Caco-2 (cell line): ENCODE results near the gene SNRPF. TPM values are rescaled to one million over a fixed set of nuclear protein-coding genes. Genes with fewer than 3 reads are reported as not detected.

Experiments used
- BruUV-seq: library from RNA; stranded (reverse); fragments of 400-500 nt; replicated peaks from 2 replicates; lab custom pipeline; 2021; lab: Mats Ljungman, UMichigan
- CTCF ChIA-PET: fragments of 300-600 bp; sonication (Branson Sonifier 250); formaldehyde crosslinking; loops from one replicate; lab custom pipeline; 2022; ENCODE audit warnings: antibody characterized with exemption; lab: Charles Lee
- POLR2A ChIA-PET: fragments of 300-600 bp; sonication (Branson Sonifier 250); formaldehyde crosslinking; loops from one replicate; lab custom pipeline; 2022; ENCODE audit warnings: antibody characterized with exemption; lab: Charles Lee
- DNase-seq, 2 experiments: peaks; one replicate each; pipeline versions ENCODE4 v3.0.0 to v3.0.0-alpha.2; 2020 to 2022
- H3K27me3 ChIP-seq: replicated peaks from 2 replicates; pipeline ENCODE4 v1.6.0; 2011; ENCODE audit warnings: low read length; ENCODE audit not compliant: control insufficient read depth, insufficient read depth
- H3K36me3 ChIP-seq: 2 replicates; pipeline ENCODE4 v1.5.1; 2011; ENCODE audit warnings: low read length; ENCODE audit not compliant: control insufficient read depth, insufficient read depth
- H3K4me1 ChIP-seq: fragments of 250-450 bp; sonication (Bioruptor Pico); 2 replicates; pipeline ENCODE4 v1.5.1; 2020; ENCODE audit warnings: mild to moderate bottlenecking
- H3K4me3 ChIP-seq: 2 replicates; pipeline ENCODE4 v1.5.1; 2011; ENCODE audit warnings: low read depth, mild to moderate bottlenecking, control low read depth, low read length
- H3K9me3 ChIP-seq: fragments of 250-450 bp; sonication (Bioruptor Pico); 2 replicates; pipeline ENCODE4 v1.5.1; 2020; ENCODE audit warnings: mild to moderate bottlenecking, moderate library complexity
- H3K27ac Mint-ChIP-seq: one replicate; pipeline ENCODE4 v1.8.0; 2022; ENCODE audit warnings: mixed read lengths; ENCODE audit not compliant: unreplicated experiment
- H3K27me3 Mint-ChIP-seq: one replicate; pipeline ENCODE4 v1.8.0; 2022; ENCODE audit warnings: mixed read lengths; ENCODE audit not compliant: insufficient read depth, unreplicated experiment
- H3K36me3 Mint-ChIP-seq: one replicate; pipeline ENCODE4 v1.8.0; 2022; ENCODE audit warnings: mild to moderate bottlenecking, mixed read lengths; ENCODE audit not compliant: insufficient read depth, unreplicated experiment
- H3K4me1 Mint-ChIP-seq: one replicate; pipeline ENCODE4 v1.8.0; 2022; ENCODE audit warnings: low read depth, mixed read lengths; ENCODE audit not compliant: unreplicated experiment
- H3K4me3 Mint-ChIP-seq: one replicate; pipeline ENCODE4 v1.8.0; 2022; ENCODE audit warnings: mild to moderate bottlenecking, moderate library complexity, mixed read lengths; ENCODE audit not compliant: unreplicated experiment
- H3K9me3 Mint-ChIP-seq: one replicate; pipeline ENCODE4 v1.8.0; 2022; ENCODE audit warnings: mixed read lengths; ENCODE audit not compliant: unreplicated experiment
- intact Hi-C: fragments of 100-400 bp; cut with micrococcal nuclease; formaldehyde crosslinking; loops from one replicate; pipeline ENCODE4 v1.10.0; 2022; ENCODE audit not compliant: unreplicated experiment
- total RNA-seq: library from RNA; stranded (reverse); gene quantifications from 2 replicates; pipeline ENCODE4 v1.2.3, GENCODE V29; 2022
- TF ChIP-seq, protein P1 (sequence below), 2 experiments: fragments of 200-600 bp in 1 of 2; IDR thresholded peaks; 1 replicate in 1 of 2; 2 replicates in 1 of 2; pipeline versions ENCODE4 v1.5.1 to v1.8.0; 2011 to 2022; ENCODE audit warnings: antibody characterized with exemption in 1 of 2, control low read depth in 1 of 2, inconsistent platforms in 1 of 2, low read depth in 1 of 2, low read length in 1 of 2, mild to moderate bottlenecking in 1 of 2, moderate library complexity in 1 of 2; ENCODE audit not compliant: insufficient read depth in 1 of 2, severe bottlenecking in 1 of 2, unreplicated experiment in 1 of 2

The SNRPF gene
- total RNA-seq, 1 experiment from 2014 or later, result 48.0 TPM

DNA sequence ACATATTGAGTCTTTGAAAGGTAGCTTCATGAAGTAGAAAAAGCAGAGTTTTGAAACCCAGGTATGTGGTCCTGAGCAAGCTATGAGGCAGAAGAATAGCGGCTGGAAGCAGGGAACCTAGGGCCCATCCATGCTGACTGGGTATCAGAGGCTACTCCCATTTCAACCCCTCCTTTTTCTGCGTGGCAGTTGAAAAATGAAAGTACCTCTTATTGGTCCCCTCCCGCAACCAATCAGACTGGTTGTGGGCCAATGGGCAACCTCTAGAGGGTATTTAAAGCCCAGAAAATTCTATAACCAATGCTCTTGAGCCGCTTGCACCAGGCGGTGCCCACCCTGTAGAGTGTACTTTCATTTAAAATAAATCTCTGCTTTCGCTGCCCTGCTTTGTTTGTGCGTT lies 1.6 kb upstream of the SNRPF start:
- intact Hi-C loops, result no loop called here
- Histone ChIP-seq H3K4me3 (no peak overlapping the region), H3K36me3 (no peaks in the 10 kb centered on the region; the same call in none of the 2 replicates), H3K9me3 (no peaks in the 10 kb centered on the region), H3K27me3 (no peaks in the 10 kb centered on the region), H3K4me1 (no peaks in the 10 kb centered on the region)
- no TSS peak for BruUV-seq
- TF ChIP-seq, protein P1, sequence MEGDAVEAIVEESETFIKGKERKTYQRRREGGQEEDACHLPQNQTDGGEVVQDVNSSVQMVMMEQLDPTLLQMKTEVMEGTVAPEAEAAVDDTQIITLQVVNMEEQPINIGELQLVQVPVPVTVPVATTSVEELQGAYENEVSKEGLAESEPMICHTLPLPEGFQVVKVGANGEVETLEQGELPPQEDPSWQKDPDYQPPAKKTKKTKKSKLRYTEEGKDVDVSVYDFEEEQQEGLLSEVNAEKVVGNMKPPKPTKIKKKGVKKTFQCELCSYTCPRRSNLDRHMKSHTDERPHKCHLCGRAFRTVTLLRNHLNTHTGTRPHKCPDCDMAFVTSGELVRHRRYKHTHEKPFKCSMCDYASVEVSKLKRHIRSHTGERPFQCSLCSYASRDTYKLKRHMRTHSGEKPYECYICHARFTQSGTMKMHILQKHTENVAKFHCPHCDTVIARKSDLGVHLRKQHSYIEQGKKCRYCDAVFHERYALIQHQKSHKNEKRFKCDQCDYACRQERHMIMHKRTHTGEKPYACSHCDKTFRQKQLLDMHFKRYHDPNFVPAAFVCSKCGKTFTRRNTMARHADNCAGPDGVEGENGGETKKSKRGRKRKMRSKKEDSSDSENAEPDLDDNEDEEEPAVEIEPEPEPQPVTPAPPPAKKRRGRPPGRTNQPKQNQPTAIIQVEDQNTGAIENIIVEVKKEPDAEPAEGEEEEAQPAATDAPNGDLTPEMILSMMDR (IDR thresholded peaks at IDR 0.05; ENCODE audit: insufficient read depth in 1 of 2, low read depth in 1 of 2, low read length in 1 of 2, severe bottlenecking in 1 of 2, unreplicated experiment in 1 of 2), result no peak
- no peak for DNase-seq
- Mint-ChIP-seq H3K36me3 (peaks cover 18% of the 10 kb centered on the region), H3K9me3 (no peaks in the 10 kb centered on the region), H3K27ac (no peak overlapping the region), H3K27me3 (no peaks in the 10 kb centered on the region), H3K4me1 (peaks cover 6% of the 10 kb centered on the region), H3K4me3 (no peak overlapping the region)
- CTCF ChIA-PET, result interaction anchor here (0.6 kb wide), 1 partner anchor 9 kb away, joined by 4 read pairs; no protein-coding TSS in a partner anchor
- POLR2A ChIA-PET, result interaction anchor here (0.6 kb wide), 1 partner anchor 68 kb away, joined by 3 read pairs; no protein-coding TSS in a partner anchor

DNA sequence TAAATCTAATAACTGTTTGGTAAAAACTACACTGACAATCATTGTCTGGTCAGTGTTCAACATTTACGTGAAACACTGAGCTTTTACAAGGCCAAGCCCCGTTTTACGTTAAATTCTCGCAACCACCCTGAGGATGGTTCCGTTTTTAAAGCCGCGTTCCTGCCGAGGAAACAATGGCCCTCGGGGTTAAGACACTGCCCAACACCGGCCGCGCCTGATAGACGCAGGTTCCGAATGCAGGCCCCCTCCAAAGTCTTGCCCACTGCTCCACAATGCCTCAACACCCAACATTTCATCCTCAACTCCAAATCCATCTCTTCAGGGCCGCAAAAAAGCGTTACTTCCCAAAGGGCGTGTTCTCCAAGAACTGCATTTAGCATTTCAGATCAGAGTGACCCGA lies 953 bp upstream of the SNRPF start:
- no peak overlapping the region for H3K4me3 Mint-ChIP-seq
- H3K9me3 Mint-ChIP-seq, result no peaks in the 10 kb centered on the region
- Histone ChIP-seq H3K9me3 (no peaks in the 10 kb centered on the region), H3K36me3 (no peaks in the 10 kb centered on the region; the same call in none of the 2 replicates), H3K4me3 (no peak overlapping the region), H3K27me3 (no peaks in the 10 kb centered on the region), H3K4me1 (no peaks in the 10 kb centered on the region)
- DNase-seq, result no peak
- intact Hi-C loops, result no loop called here
- no TSS peak for BruUV-seq
- peaks cover 24% of the 10 kb centered on the region for H3K36me3 Mint-ChIP-seq
- CTCF ChIA-PET, result interaction anchor here (0.6 kb wide), 1 partner anchor 9 kb away, joined by 4 read pairs; no protein-coding TSS in a partner anchor
- H3K27ac Mint-ChIP-seq, result no peak overlapping the region
- TF ChIP-seq, protein P1 (IDR thresholded peaks at IDR 0.05; ENCODE audit: insufficient read depth in 1 of 2, low read depth in 1 of 2, low read length in 1 of 2, severe bottlenecking in 1 of 2, unreplicated experiment in 1 of 2), result no peak
- POLR2A ChIA-PET, result no interaction called here
- H3K27me3 Mint-ChIP-seq, result no peaks in the 10 kb centered on the region
- peaks cover 6% of the 10 kb centered on the region for H3K4me1 Mint-ChIP-seq

DNA sequence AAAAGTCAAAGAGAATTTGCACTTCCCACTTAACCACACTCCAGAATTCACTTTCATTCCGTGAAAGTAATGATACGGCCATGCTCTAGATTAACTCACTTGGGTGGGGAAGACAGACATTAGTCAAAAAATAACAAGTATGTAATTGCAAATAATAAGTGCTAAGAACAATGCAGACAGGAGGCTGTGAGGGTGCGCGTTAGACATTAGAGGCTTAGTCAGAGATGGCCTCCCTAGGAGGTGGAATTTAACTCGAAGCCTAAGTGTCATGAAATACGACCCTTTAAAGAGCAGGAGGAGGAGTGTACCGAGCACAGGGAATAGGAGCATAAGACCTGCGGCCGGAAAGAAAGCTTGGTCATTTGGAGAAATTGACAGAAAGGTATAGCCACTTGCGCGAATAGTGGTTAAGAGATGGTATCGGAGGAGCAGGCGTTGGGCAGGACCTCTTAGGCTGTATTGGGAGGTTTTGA lies 628 bp downstream of the SNRPF start:
- H3K4me1 Mint-ChIP-seq, result peaks cover 12% of the 10 kb centered on the region
- H3K27me3 Mint-ChIP-seq, result no peaks in the 10 kb centered on the region
- TF ChIP-seq, protein P1 (IDR thresholded peaks at IDR 0.05; ENCODE audit: insufficient read depth in 1 of 2, low read depth in 1 of 2, low read length in 1 of 2, severe bottlenecking in 1 of 2, unreplicated experiment in 1 of 2), result no peak
- H3K36me3 ChIP-seq, result no peaks in the 10 kb centered on the region; the same call in none of the 2 replicates
- intact Hi-C loops, result no loop called here
- H3K27me3 ChIP-seq, result no peaks in the 10 kb centered on the region
- CTCF ChIA-PET, result no interaction called here
- no peak overlapping the region for H3K27ac Mint-ChIP-seq
- H3K4me3 ChIP-seq, result peak overlapping the region; percentile 80
- TSS peak; percentile 38 for BruUV-seq
- no peaks in the 10 kb centered on the region for H3K4me1 ChIP-seq
- H3K9me3 Mint-ChIP-seq, result no peaks in the 10 kb centered on the region
- no peaks in the 10 kb centered on the region for H3K9me3 ChIP-seq
- peaks cover 35% of the 10 kb centered on the region for H3K36me3 Mint-ChIP-seq
- no peak overlapping the region for H3K4me3 Mint-ChIP-seq
- POLR2A ChIA-PET, result no interaction called here
- DNase-seq, result peak in 1 of 2 experiments; percentile 15
